ENCODE data around the gene HBA2.
"Not testable (repeated sequence)": the region's sequence is repeated elsewhere in the genome, so short reads cannot be mapped to it uniquely, and the experiment has no call there.

The HBA2 gene

GRCh38 chr16:172374-172941 is at the start of gene HBA2:
HBA2 (plus strand) TSS chr16:172876; CDS start chr16:172913, 37 bp downstream.
- not testable (repeated sequence) for DNase-seq

- not testable (repeated sequence) for DNase-seq
These were observed 48.9 kb upstream of the HBA2 start for GRCh38 chr16:123558-124350.

- no peak for DNase-seq
These were observed 47.7 kb upstream of the HBA2 start for GRCh38 chr16:125011-125410.

- DNase-seq, result no peak
These were observed 43.6 kb upstream of the HBA2 start for GRCh38 chr16:129075-129474.

GRCh38 chr16:130533-131173 is 42.0 kb upstream of the HBA2 start:
- DNase-seq, result no peak

- no peak for DNase-seq
These were observed 40.6 kb upstream of the HBA2 start for GRCh38 chr16:132120-132519.

GRCh38 chr16:133716-134115 is 39.0 kb upstream of the HBA2 start:
- DNase-seq, result no peak

GRCh38 chr16:138049-138417 is 34.6 kb upstream of the HBA2 start:
- DNase-seq, result no peak

- no peak for DNase-seq
These were observed 32.4 kb upstream of the HBA2 start for GRCh38 chr16:140175-140857.

- no peak for DNase-seq
These were observed 30.2 kb upstream of the HBA2 start for GRCh38 chr16:142405-142967.

GRCh38 chr16:143047-143446 is 29.6 kb upstream of the HBA2 start:
- DNase-seq, result no peak

- no peak for DNase-seq
These were observed 29.2 kb upstream of the HBA2 start for GRCh38 chr16:143456-143855.

- DNase-seq, result no peak
These were observed 27.9 kb upstream of the HBA2 start for GRCh38 chr16:144797-145252.

GRCh38 chr16:146646-147045 is 26.0 kb upstream of the HBA2 start:
- no peak for DNase-seq

- DNase-seq, result no peak
These were observed 23.5 kb upstream of the HBA2 start for GRCh38 chr16:149024-149660.

GRCh38 chr16:152141-153128 is 20.2 kb upstream of the HBA2 start, which contains the start of gene HBZ:
HBZ (plus strand) TSS chr16:152644; CDS start chr16:152910, 266 bp downstream.
- DNase-seq, result no peak

- DNase-seq, result not testable (repeated sequence)
These were observed 19.6 kb upstream of the HBA2 start for GRCh38 chr16:153129-153521.

- not testable (repeated sequence) for DNase-seq
These were observed 19.0 kb upstream of the HBA2 start for GRCh38 chr16:153550-154216.

GRCh38 chr16:154217-155030 is 18.3 kb upstream of the HBA2 start:
- no peak for DNase-seq

- no peak for DNase-seq
These were observed 17.7 kb upstream of the HBA2 start for GRCh38 chr16:155031-155398.
